ENCODE measurements around the gene WDR26. TPM values are rescaled to one million over a fixed set of nuclear protein-coding genes. Genes with fewer than 3 reads are reported as not detected.
A peak's percentile ranks its signal among the peaks of the same experiment; 100 is the strongest.
"Not testable (repeated sequence)": the region's sequence is repeated elsewhere in the genome, so short reads cannot be mapped to it uniquely, and the experiment has no call there.

The WDR26 gene
- total RNA-seq, 4 donors from 2014 or later = 45.9 to 76.9 (median 65.7) TPM

- intact Hi-C loops (cut with DNase I; ENCODE audit: low total_unique reads) = no loop called here
- peak overlapping the region; percentile 90 to 94 for H3K27ac ChIP-seq
- TF ChIP-seq, protein P1, sequence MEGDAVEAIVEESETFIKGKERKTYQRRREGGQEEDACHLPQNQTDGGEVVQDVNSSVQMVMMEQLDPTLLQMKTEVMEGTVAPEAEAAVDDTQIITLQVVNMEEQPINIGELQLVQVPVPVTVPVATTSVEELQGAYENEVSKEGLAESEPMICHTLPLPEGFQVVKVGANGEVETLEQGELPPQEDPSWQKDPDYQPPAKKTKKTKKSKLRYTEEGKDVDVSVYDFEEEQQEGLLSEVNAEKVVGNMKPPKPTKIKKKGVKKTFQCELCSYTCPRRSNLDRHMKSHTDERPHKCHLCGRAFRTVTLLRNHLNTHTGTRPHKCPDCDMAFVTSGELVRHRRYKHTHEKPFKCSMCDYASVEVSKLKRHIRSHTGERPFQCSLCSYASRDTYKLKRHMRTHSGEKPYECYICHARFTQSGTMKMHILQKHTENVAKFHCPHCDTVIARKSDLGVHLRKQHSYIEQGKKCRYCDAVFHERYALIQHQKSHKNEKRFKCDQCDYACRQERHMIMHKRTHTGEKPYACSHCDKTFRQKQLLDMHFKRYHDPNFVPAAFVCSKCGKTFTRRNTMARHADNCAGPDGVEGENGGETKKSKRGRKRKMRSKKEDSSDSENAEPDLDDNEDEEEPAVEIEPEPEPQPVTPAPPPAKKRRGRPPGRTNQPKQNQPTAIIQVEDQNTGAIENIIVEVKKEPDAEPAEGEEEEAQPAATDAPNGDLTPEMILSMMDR (IDR thresholded peaks at IDR 0.05) = no peak
- TF ChIP-seq POLR2A (IDR thresholded peaks at IDR 0.05) = no peak
- no peaks in the 10 kb centered on the region for H3K9me3 ChIP-seq
- no peak for DNase-seq
- no peaks in the 10 kb centered on the region for H3K36me3 ChIP-seq
- H3K4me3 ChIP-seq = peak overlapping the region; percentile 69 to 74
- peaks cover 0 to 8% of the 10 kb centered on the region in 2 donors for H3K4me1 ChIP-seq
- H3K27me3 ChIP-seq = no peaks in the 10 kb centered on the region
Measured at GRCh38 chr1:224357626-224358124, 76.9 kb downstream of the WDR26 start.

DNA sequence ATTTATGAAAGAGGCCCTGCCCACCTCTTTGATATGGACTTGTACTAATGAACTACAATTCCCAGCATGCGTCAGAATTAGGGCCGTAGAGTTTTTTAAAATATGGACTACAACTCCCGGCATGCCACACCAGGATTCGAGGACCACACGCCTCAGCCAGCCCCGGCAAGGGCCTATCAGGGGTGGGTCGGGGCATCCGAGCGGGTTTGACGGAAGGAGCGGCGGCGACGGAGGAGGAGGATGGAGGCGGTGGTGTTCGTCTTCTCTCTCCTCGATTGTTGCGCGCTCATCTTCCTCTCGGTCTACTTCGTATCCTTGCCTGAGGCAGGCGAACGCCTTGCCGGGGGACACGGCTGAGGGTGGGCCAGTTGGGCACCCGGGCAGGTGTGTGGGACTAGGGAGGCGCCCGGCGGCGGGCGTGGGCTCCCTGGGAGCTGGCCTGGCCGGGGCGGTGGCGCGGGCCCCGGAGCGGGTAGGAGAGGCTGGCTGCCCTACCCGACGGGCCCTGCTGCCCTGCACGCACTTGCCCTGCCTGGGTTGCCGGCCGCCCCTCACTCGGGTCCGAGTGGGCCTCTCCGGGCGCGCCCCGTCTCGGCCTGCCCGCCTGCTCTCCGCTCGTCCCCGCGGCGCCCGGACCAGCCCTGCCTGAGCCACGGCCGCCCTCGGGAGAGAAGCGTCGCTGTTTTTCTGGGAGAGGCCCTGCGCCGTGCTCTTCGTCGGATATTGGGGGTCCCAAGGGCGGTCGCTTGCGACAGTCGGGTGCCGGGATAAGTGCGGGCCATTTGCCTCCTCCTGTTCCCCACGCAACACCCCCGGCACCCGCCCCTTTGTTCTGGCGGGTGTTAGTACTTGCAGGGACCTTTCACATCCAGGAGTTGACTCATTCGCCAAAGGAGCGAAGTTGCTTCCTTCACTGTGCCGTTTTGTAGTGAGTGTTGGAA is 77.6 kb downstream of the WDR26 start, which contains the start of gene CNIH4:
TSS of gene CNIH4 (plus strand) at position 195 of the 941 bp plus-strand sequence. CDS start at position 241, 46 bp downstream.
- H3K36me3 ChIP-seq = no peaks in the 10 kb centered on the region
- intact Hi-C loops (cut with DNase I; ENCODE audit: low total_unique reads) = no loop called here
- DNase-seq = peak; percentile 84 to 92
- H3K27me3 ChIP-seq = no peaks in the 10 kb centered on the region
- TF ChIP-seq, protein P1 (IDR thresholded peaks at IDR 0.05) = peak in 1 of 4 experiments; percentile 6
- peak; percentile 73 to 81 for TF ChIP-seq POLR2A (IDR thresholded peaks at IDR 0.05)
- H3K27ac ChIP-seq = peak within 1 kb of the TSS; percentile 90 to 94
- peaks cover 0 to 8% of the 10 kb centered on the region in 2 donors for H3K4me1 ChIP-seq
- no peaks in the 10 kb centered on the region for H3K9me3 ChIP-seq
- peak within 1 kb of the TSS; percentile 69 to 74 for H3K4me3 ChIP-seq

GRCh38 chr1:224353975-224354925 is 80.3 kb downstream of the WDR26 start:
- intact Hi-C loops (cut with DNase I; ENCODE audit: low total_unique reads) = no loop called here
- no peak for DNase-seq
- Histone ChIP-seq H3K9me3 (no peaks in the 10 kb centered on the region), H3K4me1 (peaks cover 0 to 8% of the 10 kb centered on the region in 2 donors), H3K4me3 (no peak overlapping the region), H3K27ac (no peak overlapping the region), H3K36me3 (no peaks in the 10 kb centered on the region), H3K27me3 (no peaks in the 10 kb centered on the region)
- no peak for TF ChIP-seq POLR2A (IDR thresholded peaks at IDR 0.05)
- TF ChIP-seq, protein P1 (IDR thresholded peaks at IDR 0.05) = no peak

DNA sequence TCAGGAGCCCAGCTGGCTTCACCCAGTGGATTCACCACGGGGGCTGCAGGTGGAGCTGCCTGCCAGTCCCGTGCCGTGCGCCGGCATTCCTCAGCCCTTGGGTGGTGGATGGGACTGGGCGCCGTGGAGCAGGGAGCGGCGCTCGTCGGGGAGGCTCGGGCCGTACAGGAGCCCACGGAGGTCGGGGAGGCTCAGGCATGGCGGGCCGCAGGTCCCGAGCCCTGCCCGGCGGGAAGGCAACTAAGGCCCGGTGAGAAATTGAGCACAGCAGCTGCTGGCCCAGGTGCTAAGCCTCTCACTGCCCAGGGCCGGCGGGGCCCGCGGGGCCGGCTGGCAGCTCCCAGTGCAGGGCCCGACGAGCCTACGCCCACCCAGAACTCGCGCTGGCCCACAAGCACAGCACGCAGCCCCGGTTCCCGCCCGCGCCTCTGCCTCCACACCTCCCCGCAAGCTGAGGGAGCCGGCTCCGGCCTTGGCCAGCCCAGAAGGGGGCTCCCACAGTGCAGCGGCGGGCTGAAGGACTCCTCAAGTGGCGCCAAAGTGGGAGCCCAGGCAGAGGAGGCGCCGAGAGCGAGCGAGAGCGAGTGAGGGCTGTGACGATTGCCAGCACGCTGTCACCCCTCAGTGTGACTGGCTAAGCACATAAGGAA is 82.0 kb downstream of the WDR26 start:
- H3K27me3 ChIP-seq; DNase-seq; H3K36me3 ChIP-seq; H3K27ac ChIP-seq; intact Hi-C loops (cut with DNase I; ENCODE audit: low total_unique reads); H3K4me3 ChIP-seq; H3K9me3 ChIP-seq; H3K4me1 ChIP-seq: not testable (repeated sequence)

- H3K9me3 ChIP-seq; H3K27ac ChIP-seq; H3K4me1 ChIP-seq; H3K4me3 ChIP-seq; H3K36me3 ChIP-seq; intact Hi-C loops (cut with DNase I; ENCODE audit: low total_unique reads); H3K27me3 ChIP-seq; DNase-seq: not testable (repeated sequence)
Measured at GRCh38 chr1:224349716-224350115, 84.9 kb downstream of the WDR26 start.
